ENCODE data around the gene DGKI. TPM values are rescaled to one million over a fixed set of nuclear protein-coding genes. Genes with fewer than 3 reads are reported as not detected.
A peak's percentile ranks its signal among the peaks of the same experiment; 100 is the strongest.

DGKI gene
- total and polyA plus RNA-seq, 7 donors: under 0.01 to 0.56 (median 0.44) TPM; not detected in 2

GRCh38 chr7:137609500-137609899 is 237.3 kb downstream of the DGKI start:
- intact Hi-C loops (cut with DNase I): loop anchor here in 1 of 2 donors (10.0 kb wide), 1 partner anchor 395 kb away; the partner anchor contains the start of gene CREB3L2
- Histone ChIP-seq H3K27ac (no peak overlapping the region), H3K4me1 (no peaks in the 10 kb centered on the region), H3K4me3 (no peak overlapping the region), H3K9me3 (no peaks in the 10 kb centered on the region), H3K36me3 (ENCODE audit: insufficient read depth in 1 of 2, low read depth in 1 of 2) (no peaks in the 10 kb centered on the region), H3K27me3 (ENCODE audit: insufficient read depth in 3 of 3, low read length in 2 of 3) (peaks cover 0 to 3% (median 0%) of the 10 kb centered on the region in 3 donors)
- ATAC-seq: no peak
- 50 to 65% (median 51%) methylated on average over 6 of the region's 6 CpGs for WGBS, 3 donors
- DNase-seq: no peak
- TF ChIP-seq, protein P1, sequence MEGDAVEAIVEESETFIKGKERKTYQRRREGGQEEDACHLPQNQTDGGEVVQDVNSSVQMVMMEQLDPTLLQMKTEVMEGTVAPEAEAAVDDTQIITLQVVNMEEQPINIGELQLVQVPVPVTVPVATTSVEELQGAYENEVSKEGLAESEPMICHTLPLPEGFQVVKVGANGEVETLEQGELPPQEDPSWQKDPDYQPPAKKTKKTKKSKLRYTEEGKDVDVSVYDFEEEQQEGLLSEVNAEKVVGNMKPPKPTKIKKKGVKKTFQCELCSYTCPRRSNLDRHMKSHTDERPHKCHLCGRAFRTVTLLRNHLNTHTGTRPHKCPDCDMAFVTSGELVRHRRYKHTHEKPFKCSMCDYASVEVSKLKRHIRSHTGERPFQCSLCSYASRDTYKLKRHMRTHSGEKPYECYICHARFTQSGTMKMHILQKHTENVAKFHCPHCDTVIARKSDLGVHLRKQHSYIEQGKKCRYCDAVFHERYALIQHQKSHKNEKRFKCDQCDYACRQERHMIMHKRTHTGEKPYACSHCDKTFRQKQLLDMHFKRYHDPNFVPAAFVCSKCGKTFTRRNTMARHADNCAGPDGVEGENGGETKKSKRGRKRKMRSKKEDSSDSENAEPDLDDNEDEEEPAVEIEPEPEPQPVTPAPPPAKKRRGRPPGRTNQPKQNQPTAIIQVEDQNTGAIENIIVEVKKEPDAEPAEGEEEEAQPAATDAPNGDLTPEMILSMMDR (IDR thresholded peaks at IDR 0.05): no peak

DNA sequence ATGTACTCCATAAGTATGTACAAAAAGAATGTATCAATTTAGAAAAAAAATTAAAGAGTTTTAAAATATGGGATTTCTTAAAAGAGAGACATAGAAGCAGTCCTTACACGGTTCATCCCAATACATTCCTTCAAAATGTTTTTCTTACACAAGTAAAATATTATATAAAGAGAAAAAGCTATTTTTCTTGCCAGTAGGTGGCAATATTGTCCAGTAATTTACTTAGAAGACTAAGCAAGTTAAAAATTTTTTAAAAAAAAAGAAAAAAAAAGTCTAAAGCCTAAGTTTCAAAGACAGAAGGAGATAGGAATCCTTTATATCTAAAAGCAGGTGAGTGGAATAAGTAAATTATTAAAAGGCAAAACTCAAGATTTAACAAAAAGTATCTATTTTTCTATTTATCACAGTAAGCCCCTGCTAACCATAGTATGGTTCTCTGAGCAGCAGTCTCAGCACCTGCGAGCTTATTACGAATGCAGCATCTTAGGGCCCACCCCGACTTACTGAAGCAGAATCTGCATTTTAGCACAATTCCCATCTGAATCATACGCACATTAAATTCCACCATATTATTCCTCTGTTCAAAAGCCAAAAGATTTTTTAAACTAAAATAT is 240.6 kb downstream of the DGKI start:
- intact Hi-C loops (cut with DNase I): loop anchor here in 1 of 2 donors (2.0 to 10.0 kb wide), 2 partner anchors 399 to 1133 kb away; partner anchors contain the start of gene CREB3L2
- TF ChIP-seq, protein P1 (IDR thresholded peaks at IDR 0.05): peak; percentile 51
- ATAC-seq (no peak), DNase-seq (no peak)
- Histone ChIP-seq H3K4me1 (no peaks in the 10 kb centered on the region), H3K27me3 (ENCODE audit: insufficient read depth in 3 of 3, low read length in 2 of 3) (peaks cover 0 to 2% (median 0%) of the 10 kb centered on the region in 3 donors), H3K27ac (no peak overlapping the region), H3K36me3 (ENCODE audit: insufficient read depth in 1 of 2, low read depth in 1 of 2) (no peaks in the 10 kb centered on the region), H3K4me3 (no peak overlapping the region), H3K9me3 (no peaks in the 10 kb centered on the region)
- 62 to 64% (median 64%) methylated on average over 5 of the region's 5 CpGs for WGBS, 3 donors

- no peak for ATAC-seq
- DNase-seq: no peak
- no peak overlapping the region for H3K27ac ChIP-seq
- no peaks in the 10 kb centered on the region for H3K9me3 ChIP-seq
- TF ChIP-seq, protein P1 (IDR thresholded peaks at IDR 0.05): no peak
- intact Hi-C loops (cut with DNase I): loop anchor here in 1 of 2 donors (10.0 kb wide), 1 partner anchor 402 kb away; the partner anchor contains the start of gene CREB3L2
- no peaks in the 10 kb centered on the region for H3K36me3 ChIP-seq (ENCODE audit: insufficient read depth in 1 of 2, low read depth in 1 of 2)
- no peak overlapping the region for H3K4me3 ChIP-seq
- H3K27me3 ChIP-seq (ENCODE audit: insufficient read depth in 3 of 3, low read length in 2 of 3): no peaks in the 10 kb centered on the region
- WGBS, 3 donors: 34 to 43% (median 42%) methylated on average over 2 of the region's 2 CpGs
- H3K4me1 ChIP-seq: no peaks in the 10 kb centered on the region
Measured at GRCh38 chr7:137603043-137603442, 243.7 kb downstream of the DGKI start.

GRCh38 chr7:137601642-137602041 is 245.1 kb downstream of the DGKI start:
- Histone ChIP-seq H3K4me3 (no peak overlapping the region), H3K27me3 (ENCODE audit: insufficient read depth in 3 of 3, low read length in 2 of 3) (no peaks in the 10 kb centered on the region), H3K4me1 (no peaks in the 10 kb centered on the region), H3K27ac (no peak overlapping the region), H3K9me3 (no peaks in the 10 kb centered on the region), H3K36me3 (ENCODE audit: insufficient read depth in 1 of 2, low read depth in 1 of 2) (no peaks in the 10 kb centered on the region)
- TF ChIP-seq, protein P1 (IDR thresholded peaks at IDR 0.05): no peak
- DNase-seq: no peak
- 81 to 88% (median 87%) methylated on average over 6 of the region's 6 CpGs for WGBS, 3 donors
- intact Hi-C loops (cut with DNase I): loop anchor here in 1 of 2 donors (10.0 kb wide), 1 partner anchor 403 kb away; the partner anchor contains the start of gene CREB3L2
- ATAC-seq: no peak
